Endometrial microvascular endothelial cells (primary cell): Measurements from ENCODE around the gene FABP2. TPM values are rescaled to one million over a fixed set of nuclear protein-coding genes. Genes with fewer than 3 reads are reported as not detected.
"Not testable (repeated sequence)": the region's sequence is repeated elsewhere in the genome, so short reads cannot be mapped to it uniquely, and the experiment has no call there.

Experiments used
- in situ Hi-C: cut with HindIII; loops from 2 replicates; pipeline ENCODE4 v1.10.0; 2017; ENCODE audit warnings: low sequenced_read_pairs, low pct_unique_long_range_greater_than_20kb; ENCODE audit errors: inconsistent ontology term
- total RNA-seq: library from RNA; depleted of rRNA; stranded (reverse); fragments of >200 nt; gene quantifications from one replicate; pipeline ENCODE4 v1.2.3, GENCODE V29; 2015; ENCODE audit errors: inconsistent ontology term

FABP2 gene
- not detected for total RNA-seq

- in situ Hi-C loops: no loop called here
Measured at GRCh38 chr4:119321921-119322687, at the start of gene FABP2. Gene FABP2 (minus strand): TSS chr4:119322138. CDS start chr4:119322102, 36 bp downstream.

GRCh38 chr4:119370951-119371683 is 49.2 kb upstream of the FABP2 start:
- in situ Hi-C loops: not testable (repeated sequence)

GRCh38 chr4:119370392-119370791 is 48.5 kb upstream of the FABP2 start:
- in situ Hi-C loops: not testable (repeated sequence)

GRCh38 chr4:119366802-119367201 is 44.9 kb upstream of the FABP2 start:
- in situ Hi-C loops: not testable (repeated sequence)

GRCh38 chr4:119364203-119364602 is 42.3 kb upstream of the FABP2 start:
- in situ Hi-C loops: not testable (repeated sequence)

- in situ Hi-C loops: not testable (repeated sequence)
Measured at GRCh38 chr4:119363372-119363771, 41.4 kb upstream of the FABP2 start.

- in situ Hi-C loops: not testable (repeated sequence)
Measured at GRCh38 chr4:119362413-119362812, 40.5 kb upstream of the FABP2 start.

- in situ Hi-C loops: not testable (repeated sequence)
Measured at GRCh38 chr4:119359873-119360272, 37.9 kb upstream of the FABP2 start.

- in situ Hi-C loops: not testable (repeated sequence)
Measured at GRCh38 chr4:119356796-119357195, 34.9 kb upstream of the FABP2 start.

- in situ Hi-C loops: not testable (repeated sequence)
Measured at GRCh38 chr4:119356041-119356440, 34.1 kb upstream of the FABP2 start.

- in situ Hi-C loops: not testable (repeated sequence)
Measured at GRCh38 chr4:119353364-119353763, 31.4 kb upstream of the FABP2 start.

- in situ Hi-C loops: not testable (repeated sequence)
Measured at GRCh38 chr4:119348169-119348568, 26.2 kb upstream of the FABP2 start.

- in situ Hi-C loops: not testable (repeated sequence)
Measured at GRCh38 chr4:119343293-119343692, 21.4 kb upstream of the FABP2 start.

- in situ Hi-C loops: not testable (repeated sequence)
Measured at GRCh38 chr4:119339895-119340294, 18.0 kb upstream of the FABP2 start.

- in situ Hi-C loops: no loop called here
Measured at GRCh38 chr4:119337010-119337409, 15.1 kb upstream of the FABP2 start.

- in situ Hi-C loops: not testable (repeated sequence)
Measured at GRCh38 chr4:119336332-119336979, 14.5 kb upstream of the FABP2 start.

- in situ Hi-C loops: no loop called here
Measured at GRCh38 chr4:119329835-119330620, 8.1 kb upstream of the FABP2 start.

GRCh38 chr4:119328695-119329094 is 6.8 kb upstream of the FABP2 start:
- in situ Hi-C loops: no loop called here

GRCh38 chr4:119317990-119318389 is 3.9 kb downstream of the FABP2 start:
- in situ Hi-C loops: no loop called here
